HG03135 (cell line): ENCODE results near the gene MED31.
A peak's percentile ranks its signal among the peaks of the same experiment; 100 is the strongest.
"Not testable (repeated sequence)": the region's sequence is repeated elsewhere in the genome, so short reads cannot be mapped to it uniquely, and the experiment has no call there.

Experiments
- ATAC-seq: cut with Tn5 transposase; IDR thresholded peaks from one replicate; pipeline ENCODE4 v1.9.1; 2021; ENCODE audit warnings: mild to moderate bottlenecking, moderate library complexity; ENCODE audit not compliant: unreplicated experiment

The MED31 gene

DNA sequence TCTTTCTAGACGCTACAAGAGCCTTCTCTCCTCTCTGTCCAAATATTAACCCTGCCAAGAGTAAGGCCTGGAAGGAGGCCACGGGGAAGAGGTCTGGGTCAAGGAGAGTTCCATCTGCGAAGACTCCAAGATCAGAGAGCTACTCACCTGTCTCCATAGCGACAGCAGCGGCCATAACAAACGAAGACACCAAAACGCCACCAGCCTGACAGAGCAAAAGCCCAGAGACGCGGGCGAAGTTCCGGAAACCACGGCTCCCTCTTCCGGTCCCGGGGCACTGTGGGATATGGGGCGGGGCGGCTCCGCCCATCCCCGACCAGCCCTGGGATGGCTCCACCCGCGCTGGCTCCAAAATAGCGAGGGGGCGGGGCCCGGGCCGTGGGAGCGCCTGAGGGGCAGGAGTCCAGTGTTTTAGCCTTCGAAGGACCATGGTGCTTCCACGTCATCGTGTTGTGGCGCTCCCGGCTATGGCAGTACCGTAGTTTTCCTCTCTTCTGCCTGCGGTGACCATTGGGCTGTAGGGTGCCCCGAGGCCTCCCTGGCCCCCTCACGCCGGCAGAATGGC lies at the start of gene MED31, which contains the start of gene C17orf100:
Gene MED31, minus strand, starts transcription at position 252 of the 565 bp plus-strand sequence. Its CDS starts 77 bp downstream, at position 175.
Gene C17orf100, plus strand, starts transcription at position 409 of the 565 bp plus-strand sequence. Its CDS starts 152 bp downstream, at position 561.
- ATAC-seq, result peak; percentile 80

DNA sequence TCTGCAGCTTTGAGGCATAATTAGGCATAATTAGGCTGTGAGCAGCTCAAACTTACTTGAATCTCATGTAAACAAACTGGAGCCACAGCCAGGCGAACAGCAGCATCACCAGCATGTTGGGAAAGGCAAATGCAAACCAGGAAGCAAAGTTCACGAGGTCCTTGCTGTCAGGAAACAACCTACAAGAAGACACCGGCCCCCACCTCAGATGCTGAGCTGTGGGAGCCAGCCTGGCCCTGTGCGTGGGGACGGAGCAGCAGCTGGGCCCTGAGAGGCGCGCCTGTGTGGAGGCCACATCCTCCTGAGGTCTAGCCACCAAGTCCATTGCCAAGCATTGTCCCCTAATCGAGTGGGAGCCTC lies 49.5 kb upstream of the MED31 start:
- ATAC-seq, result no peak

DNA sequence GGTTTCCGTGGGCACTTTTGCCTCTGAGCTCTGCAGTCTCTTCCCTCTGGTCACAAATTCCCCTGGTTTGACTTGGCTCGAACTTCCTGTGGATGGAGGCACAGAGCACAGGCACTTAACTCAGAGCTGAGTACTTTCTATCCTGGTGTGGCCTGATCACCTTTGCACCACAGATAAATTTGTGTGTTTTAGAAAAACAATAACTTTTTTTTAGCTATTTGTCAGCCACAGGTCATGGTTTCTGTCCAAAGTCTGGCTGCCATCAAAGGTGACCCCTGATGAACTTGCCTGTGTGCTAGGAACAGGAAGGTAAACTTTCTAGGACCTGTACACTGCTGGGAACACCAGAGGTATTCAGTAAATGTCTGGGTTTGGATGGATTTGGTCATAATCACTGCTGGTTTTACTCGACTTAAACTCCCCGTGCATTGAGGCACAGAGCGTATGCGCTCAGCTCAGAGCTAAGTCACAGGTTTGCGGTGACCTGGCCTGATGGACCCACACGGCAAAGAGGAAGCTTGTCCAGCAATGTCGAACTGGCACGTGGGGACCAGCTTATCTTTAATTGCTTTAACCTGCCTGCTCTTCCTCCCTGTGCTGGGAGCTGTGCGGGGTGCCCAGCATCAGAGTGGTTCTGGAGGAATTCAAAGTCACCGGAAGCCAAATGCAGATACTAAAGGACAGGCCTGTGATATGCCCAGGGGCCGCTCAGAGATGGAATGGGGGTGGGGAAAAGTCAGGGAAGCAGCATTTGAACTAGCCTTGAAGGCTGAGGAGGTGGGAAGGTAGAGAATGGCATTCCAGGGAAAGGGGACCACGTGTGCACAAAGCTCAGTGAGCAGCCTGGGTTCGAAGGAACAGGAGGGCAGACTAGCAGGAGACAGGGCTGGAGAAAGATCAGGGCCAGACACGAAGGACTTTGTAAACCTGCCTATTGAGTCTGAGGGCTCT lies 48.9 kb upstream of the MED31 start:
- ATAC-seq, result no peak

DNA sequence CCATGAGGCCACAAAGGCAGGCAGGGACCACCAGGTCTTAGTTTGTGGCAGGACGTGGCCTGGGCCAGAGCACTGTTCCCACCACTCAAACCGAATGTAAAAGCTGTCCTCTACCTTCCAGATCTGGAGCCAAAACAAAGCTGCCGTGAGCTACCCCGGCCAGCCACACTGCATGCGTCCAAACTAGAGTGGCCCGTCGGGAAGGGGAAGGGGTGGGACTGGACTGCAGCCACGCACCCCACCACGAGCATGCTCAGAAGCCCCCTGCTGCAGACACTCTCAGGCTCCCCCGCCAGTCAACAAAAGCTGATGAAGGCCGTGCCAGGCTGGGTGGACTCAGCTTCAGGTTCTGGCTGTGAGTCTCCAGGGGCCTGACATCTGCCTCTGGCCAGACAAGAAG lies 46.6 kb upstream of the MED31 start:
- no peak for ATAC-seq

DNA sequence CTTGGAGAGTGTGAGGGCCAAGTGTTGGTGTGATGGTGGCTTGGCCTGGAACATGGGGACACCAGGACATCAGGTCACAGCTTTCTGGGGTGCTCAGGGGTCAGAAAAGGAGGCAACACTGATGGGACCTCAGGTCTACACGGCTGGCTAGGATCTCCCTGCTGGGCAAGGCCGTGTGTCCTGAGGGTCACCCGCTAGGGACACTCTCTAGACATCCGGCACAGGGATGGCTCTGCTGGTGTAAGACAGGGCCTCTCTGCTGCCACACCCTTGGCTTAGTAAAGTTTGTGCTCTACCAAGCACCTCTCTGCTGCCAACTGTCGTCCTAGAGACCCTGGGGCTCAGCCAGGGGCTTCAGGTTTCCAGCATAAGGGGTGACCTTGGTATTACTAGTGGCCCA lies 45.5 kb upstream of the MED31 start:
- no peak for ATAC-seq

DNA sequence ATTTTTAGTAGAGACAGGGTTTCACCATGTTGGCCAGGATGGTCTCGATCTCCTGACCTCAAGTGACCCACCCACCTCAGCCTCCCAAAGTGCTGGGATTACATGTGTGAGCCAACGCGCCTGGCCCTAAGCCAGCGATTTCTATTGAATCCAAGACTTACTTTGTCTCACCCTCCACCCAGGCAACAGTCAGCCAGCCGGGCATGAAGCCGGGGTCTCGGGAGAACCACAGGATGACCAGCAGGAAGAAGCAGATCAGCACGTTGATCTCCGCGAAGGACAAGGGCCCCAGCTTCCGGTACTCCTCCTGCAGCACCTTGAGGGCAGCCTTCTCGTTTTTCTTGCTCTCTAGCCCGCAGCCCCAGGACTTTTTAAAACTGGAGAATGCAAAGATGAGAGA lies 44.2 kb upstream of the MED31 start:
- ATAC-seq, result no peak

DNA sequence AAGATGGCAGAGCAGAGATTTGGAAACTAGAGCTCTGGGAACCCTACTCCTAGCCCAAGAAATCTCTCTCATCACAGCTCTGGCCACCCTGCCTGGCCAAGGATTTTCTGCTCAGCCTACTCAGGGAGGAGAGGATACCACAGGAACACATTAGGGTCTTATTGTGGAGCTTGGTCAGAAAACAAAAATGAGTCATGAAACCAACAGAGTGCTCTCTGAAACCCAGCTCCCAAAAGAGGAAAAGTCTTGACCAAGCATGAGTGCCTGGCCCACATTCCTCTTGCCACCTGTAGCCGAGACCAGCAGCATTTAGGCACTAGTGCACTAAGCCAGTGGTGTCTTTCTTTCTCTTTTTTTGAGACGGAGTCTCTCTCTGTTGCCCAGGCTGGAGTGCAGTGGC lies 43.6 kb upstream of the MED31 start:
- ATAC-seq, result no peak

DNA sequence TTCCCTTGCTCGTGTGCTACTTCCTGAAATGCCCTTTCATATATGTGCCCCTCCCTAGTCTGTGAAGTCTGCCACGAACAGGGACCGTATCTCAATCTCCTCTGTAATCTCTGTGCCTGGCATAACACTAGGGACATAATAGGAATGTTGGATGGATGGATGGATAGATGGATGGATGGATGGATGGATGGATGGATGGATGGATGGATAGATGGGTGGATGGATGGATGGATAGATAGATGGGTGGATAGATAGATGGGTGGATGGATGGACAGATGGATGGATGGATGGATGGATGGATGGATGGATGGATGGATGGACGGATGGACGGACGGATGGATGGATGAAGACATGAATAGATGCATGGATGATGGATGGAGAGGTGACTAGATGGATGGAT lies 40.6 kb upstream of the MED31 start:
- ATAC-seq, result not testable (repeated sequence)

DNA sequence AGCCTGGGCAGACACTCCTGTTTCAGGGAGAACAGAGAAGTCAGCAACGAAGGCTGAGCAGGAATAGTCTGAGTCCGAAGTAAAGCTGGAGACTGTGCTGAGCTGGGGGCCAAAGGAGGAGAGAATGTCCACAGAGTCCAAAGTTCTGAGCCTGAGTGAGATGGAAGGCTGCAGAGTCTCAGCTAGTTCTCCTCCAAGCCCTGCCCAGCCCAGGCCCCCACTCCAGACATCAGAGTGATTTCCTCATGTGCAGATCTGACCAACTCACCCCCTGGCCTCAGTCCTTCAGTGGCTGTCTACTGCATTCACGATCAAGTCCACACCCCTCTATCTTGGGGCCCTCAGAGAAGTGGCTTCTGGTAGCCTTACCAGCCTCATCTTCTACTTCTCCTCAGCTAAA lies 40.1 kb upstream of the MED31 start:
- no peak for ATAC-seq

DNA sequence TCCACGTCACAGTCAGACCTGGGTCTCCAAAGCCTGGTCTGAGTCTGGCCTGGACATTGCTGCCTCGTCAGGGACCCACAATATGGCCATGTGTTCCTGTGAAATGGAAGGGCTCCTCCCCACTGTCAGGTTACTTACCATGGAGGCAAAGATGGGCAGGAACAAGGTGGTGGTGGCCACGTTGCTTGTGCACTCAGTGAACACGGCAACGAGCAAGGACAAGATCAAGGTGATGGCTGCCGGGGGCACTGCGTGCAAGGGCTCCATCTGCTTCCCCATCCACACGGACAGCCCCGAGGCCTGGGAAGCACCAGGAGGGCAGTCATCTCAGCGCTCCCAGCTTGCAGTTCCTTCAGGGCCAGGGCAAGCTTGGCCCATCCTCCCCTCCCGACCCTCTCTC lies 39.2 kb upstream of the MED31 start:
- no peak for ATAC-seq

DNA sequence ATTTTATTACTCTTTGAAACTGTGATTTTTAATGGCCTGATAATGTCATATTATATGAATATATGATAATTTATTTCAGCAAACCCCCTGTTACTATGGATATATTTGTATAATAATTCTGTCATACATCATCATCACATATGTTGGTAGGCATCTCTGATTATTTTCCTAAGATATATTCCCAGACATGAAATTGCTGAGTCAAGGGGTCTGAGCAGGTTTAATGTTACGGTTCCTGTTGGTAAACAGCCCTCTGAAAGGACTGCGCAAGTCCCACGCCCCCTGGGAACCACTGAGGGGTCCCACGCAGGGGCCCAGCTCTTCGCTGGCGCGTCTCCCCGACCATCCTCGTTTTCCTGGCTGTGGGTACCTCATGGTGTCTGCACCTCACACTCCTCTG lies 37.5 kb upstream of the MED31 start:
- no peak for ATAC-seq

DNA sequence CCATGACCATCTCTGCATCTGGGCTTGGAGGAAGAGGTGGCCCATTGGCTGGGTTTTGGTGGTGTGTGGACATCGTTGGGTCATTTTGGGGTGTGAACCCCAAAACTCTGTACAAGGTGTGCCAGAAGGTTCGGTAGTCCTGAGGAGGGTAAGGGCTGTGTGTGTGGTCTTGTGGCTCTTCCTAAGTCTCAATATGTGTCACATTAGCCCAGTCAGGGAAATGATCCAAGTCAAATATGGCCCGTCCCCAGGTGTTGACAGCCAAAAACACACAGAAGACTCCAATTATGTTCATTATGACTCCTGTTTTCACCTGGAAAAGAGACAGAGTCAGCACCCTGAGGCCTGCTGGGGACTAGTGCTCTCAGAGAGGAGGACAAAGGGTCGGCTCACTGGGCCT lies 34.6 kb upstream of the MED31 start:
- no peak for ATAC-seq

DNA sequence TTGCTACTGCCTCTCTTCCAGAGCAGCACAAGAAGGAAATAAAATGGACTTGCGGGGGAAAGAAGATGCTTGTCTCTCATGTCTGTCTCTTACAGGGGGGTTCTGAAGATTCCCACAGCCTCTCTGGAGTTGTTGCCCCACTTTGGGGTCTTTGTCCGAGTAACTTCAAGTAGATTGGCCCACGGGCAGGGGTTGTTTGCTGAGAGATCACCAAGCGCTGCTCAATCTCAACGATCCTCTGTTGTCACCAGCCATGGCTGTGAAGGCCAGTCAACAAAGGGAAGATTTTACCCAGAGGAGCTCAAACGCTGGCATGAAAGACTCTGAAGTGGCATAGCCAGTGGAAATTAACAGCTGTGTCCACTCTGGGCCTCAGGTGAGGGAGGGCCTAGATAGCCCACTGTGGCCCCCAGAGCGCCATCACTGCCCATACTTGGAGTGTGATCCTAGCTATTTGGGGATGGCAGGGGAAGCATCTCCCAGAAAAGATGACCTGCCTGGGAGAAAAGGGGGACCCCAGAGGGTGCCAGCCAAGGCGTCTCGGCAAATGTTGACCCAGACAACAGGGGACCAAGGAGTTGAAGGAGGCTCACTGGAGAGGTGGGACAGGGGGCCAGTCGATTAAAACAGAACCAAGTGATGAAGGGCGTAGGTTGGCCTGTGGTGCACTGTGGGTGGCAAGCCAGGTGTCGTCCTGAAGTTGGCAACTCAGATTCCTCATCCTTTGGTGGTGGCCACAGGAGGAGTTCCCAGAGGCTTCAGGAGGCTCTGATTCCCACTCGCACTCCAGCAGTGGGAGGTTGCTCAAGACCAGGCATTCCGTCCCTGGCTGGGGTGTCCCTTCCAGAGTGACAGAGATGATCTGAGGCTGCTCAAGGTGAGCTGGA lies 33.7 kb upstream of the MED31 start:
- ATAC-seq, result no peak

DNA sequence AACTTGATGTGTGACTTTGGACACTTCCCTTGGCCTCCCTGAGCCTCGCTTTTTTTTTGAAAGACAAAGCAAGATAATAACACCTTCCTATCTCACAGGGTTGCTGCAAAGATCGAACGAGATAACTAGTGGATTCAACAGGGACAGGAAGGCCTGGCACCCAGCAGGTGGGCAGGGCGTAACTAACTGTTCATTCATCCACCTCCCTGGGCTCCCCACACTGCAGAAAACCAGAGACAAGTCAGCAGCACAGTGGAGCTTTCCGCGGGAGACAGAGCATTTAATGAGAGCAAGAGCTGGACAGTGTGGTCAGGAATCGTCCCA lies 33.0 kb upstream of the MED31 start:
- ATAC-seq, result no peak

DNA sequence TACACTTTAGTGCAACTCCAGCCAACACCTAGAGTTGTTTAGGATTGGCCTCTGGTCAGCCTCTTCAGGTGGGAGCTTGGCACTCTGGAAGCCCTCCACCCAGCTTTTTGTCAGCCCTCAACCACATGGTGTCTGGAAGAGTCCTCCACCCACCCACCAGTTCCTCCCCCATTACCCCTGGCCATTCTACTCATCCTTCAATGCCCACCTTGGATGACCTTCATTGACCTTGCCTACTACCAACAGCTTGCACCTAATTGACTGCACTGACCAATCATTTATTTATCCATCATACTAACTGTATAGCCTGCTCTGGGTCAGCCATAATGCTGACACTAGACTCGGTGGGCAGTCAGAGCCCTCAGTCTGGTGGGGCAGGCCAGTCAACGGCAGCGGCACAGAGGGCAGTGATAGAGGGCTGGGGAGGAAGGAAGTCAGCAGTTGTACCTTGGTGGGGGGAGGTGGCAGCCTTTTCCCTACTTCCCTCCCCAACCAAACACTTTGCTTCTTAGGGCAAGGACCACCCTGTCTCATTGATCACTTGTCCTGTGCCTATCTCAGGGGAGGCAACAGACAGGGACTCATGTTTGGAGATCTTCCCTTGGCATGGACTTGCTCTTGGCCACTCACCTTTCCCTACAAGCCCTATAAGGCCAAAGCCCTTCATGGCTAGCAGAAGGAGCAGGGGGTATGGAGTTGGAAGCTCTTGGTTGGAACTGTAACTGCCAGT lies 32.5 kb upstream of the MED31 start:
- ATAC-seq, result no peak

DNA sequence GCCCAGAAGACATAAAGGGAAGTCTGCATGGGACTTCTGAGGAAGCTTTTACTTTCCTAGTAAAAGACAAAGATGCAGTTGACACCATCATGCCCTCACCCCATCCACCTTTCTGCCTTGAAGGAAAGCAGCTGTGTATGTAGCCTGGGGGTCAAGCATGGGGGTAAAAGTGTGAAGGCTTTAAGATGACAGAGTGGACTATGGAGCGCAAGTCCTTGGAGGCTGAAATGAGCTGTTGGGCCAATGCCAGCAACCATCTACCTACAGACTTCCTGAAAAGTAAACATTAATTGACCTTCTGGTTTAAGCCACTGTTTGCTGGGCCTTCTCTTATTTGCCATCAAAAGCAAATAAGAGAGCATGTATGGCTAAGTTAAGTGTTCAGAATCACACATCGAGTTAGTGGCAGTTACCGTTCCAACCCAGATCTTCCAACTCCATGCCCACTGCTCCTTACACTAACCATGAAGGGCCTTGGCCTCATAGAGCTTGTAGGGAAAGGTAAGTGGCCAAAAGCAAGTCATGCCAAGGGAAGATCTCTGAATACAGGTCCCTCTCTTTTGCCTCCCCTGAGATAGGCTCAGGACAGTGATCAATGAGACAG lies 31.8 kb upstream of the MED31 start:
- no peak for ATAC-seq

DNA sequence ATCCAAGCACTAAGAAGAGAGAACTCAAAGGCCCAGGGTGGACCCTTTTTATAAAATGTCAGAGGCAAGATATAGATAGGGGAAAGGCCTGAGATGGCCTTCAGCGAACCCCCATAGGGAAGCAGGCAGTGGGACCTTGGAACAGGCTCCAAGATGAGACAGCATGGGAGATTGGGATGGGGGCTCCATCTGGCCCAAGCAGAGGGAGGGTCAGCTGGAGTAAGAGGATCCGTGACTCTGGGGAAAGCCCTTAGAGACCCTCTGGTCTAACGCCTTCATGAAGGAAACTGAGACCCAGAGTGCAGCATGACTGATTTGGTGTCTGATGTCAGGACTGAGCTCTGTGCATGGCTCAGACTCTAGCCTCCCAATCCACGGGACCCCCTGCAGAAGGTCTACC lies 30.9 kb upstream of the MED31 start:
- ATAC-seq, result no peak

DNA sequence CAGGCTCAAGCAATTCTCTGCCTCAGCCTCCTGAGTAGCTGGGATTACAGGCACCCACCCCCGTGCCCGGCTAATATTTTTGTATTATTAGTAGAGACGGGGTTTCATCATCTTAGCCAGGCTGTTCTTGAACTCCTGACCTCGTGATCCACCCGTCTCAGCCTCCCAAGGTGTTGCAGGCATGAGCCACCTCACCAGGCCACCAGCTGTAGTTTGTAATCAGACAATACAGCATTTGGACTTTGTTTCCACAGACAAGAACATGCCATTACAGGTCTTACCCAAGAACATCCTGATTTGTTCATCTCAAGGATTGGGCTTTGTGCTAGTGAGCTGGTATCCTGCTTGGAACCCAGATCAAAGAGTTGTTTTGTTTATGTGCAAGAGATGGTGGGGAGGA lies 30.3 kb upstream of the MED31 start:
- no peak for ATAC-seq

DNA sequence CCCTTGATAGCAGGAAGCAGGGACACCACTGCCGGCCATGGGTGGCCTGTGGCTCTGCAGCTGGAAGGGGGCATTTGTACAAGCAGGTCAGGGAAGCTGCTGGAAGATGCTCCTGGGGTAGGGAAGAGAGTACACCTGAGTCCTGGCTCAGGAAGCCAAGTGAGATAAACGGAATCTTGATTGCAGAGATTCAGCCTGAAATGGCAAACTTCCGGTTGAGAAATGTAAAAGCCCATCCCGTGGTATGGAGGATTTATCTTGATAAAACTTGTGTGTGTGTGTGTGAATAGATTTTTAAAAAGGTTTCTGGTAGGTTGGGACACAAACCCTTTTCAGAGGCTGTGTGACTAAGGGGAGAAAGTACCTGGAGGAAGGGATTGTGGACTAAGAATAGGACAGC lies 29.8 kb upstream of the MED31 start:
- ATAC-seq, result no peak

DNA sequence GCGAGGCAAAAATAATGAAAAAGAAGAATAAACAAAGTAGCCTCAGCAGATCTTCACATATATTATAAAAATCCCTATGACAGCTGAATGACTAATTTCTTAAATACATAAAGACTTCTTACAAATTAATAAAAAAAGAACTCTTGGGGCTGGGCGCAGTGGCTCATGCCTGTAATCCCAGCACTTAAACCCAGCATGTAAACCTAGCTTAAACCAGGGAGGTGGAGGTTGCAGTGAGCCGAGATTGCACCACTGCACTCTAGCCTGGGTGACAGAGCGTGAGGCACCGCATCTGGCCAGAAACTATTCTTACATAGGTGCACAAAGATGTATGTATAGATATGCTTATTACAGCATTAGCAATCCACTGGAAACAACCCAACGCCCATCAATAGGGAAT lies 27.8 kb upstream of the MED31 start:
- no peak for ATAC-seq

DNA sequence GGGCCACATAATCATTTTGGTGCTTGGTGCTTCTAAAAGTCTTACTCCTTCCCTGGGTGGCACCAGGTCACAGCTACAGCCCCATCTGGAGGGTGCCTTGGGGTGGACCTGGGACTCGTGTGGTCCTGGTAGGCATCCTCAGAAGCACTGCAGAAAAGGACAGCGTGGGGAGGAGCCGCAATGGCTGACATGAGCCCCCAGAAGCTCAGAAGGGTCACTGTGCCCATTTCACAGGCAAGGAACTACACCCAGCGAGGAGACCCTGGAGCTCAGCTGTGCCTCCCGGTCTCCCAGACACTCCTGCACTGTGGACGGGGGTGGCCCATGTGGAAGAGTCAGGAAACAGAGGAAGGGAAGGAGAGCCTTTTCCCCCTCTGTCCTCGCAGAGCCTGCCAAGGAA lies 26.5 kb upstream of the MED31 start:
- ATAC-seq, result no peak
